PC-3 (cell line): ENCODE measurements around the gene NLN.

ENCODE experiments used
- CTCF ChIP-seq: fragments of 300-600 bp; sonication (generic); conservative IDR thresholded peaks from 2 replicates; pipeline ENCODE4 v1.5.1; 2017; ENCODE audit warnings: antibody characterized with exemption, low read depth, mild to moderate bottlenecking, low read length
- EZH2 ChIP-seq: fragments of 300-600 bp; sonication (generic); IDR thresholded peaks from one replicate; pipeline ENCODE4 v1.6.1; 2017; ENCODE audit warnings: antibody characterized with exemption, mild to moderate bottlenecking, low read length; ENCODE audit not compliant: unreplicated experiment
- EZH2phosphoT487 ChIP-seq: fragments of 300-600 bp; sonication (generic); IDR thresholded peaks from 2 replicates; pipeline ENCODE4 v1.6.1; 2018; ENCODE audit warnings: mild to moderate bottlenecking, antibody characterized with exemption, low read length, borderline replicate concordance

- TF ChIP-seq CTCF: no peak
- TF ChIP-seq EZH2: no peak
- no peak for TF ChIP-seq EZH2phosphoT487
Observed at GRCh38 chr5:65834306-65834705, 112.3 kb downstream of the NLN start.
